Stimulated activated CD8-positive, alpha-beta memory T cell treated with anti-CD3 and anti-CD28 coated beads, Interleukin-4, amount 100 ng/mL, for 4 hours (primary cell): ENCODE data around the gene ARHGEF2.

Experiments used
- DNase-seq, 2 donors: peaks; one replicate each; pipeline ENCODE4 v3.0.0-alpha.2; 2020; ENCODE audit warnings: low read depth in 2 of 2, low spot score in 1 of 2

ARHGEF2 gene

DNA sequence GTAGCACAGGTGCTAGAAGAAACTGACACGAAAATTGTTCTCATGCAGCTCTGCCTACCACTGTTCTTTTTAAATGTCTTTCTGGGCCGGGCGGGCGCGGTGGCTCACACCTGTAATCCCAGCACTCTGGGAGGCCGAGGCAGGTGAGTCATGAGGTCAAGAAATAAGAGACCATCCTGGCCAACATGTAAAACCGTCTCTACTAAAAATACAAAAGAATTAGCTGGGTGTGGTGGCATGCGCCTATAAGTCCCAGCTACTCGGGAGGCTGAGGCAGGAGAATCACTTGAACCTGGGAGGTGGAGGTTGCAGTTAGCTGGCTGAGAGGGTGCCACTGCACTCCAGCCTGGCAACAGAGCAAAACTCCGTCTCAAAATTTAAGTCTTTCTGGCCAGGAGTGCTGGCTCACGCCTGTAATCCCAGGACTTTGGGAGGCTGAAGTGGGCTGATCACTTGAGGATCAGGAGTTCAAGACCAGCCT is 66.3 kb downstream of the ARHGEF2 start:
- no peak for DNase-seq

DNA sequence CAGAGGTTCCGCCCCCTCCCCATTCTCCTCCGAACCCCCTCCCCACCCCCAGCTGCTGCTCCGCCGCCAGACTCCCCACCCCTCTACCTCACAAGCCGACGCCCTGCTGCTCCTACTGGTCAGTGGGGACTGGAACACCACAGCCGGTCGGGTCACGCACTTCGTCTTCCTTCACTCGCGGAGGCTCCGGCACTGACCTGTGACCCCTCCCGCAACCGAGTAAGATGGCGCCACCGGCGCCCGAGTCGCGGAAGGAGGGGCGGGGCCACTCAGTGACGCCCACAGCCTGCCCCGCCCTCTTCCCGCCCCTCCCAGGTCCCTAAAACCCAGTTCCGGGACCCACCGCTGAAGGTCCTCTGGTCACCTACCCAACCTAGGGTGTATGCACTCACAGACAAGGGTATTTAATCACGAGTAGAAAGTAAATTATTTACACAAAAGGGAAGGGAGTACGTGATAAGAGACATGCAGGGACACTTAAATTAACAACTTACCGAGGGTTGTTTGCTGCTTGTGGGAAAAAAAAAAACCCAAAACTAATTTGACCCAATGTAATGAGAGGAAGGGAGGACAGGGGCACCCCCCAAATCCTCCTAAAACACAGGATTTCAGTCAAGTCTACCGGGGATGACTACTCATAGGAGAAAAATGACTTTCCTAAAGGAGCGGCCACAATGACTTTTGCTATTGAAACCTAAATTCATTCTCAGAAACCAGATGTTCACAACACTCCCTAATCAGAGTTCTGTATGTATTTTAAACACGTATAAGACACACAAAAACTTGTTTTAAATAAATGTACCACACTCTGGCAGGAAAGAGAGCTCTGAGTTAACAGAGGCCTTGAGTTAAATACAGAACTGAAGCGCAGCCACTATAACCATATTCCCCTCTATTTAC is 66.9 kb downstream of the ARHGEF2 start, which contains the start of gene RIT1:
TSS of gene RIT1 (minus strand) at position 194 of the 900 bp plus-strand sequence. CDS start 588 bp downstream, outside the sequence.
- DNase-seq, result peak; percentile 57 to 67

DNA sequence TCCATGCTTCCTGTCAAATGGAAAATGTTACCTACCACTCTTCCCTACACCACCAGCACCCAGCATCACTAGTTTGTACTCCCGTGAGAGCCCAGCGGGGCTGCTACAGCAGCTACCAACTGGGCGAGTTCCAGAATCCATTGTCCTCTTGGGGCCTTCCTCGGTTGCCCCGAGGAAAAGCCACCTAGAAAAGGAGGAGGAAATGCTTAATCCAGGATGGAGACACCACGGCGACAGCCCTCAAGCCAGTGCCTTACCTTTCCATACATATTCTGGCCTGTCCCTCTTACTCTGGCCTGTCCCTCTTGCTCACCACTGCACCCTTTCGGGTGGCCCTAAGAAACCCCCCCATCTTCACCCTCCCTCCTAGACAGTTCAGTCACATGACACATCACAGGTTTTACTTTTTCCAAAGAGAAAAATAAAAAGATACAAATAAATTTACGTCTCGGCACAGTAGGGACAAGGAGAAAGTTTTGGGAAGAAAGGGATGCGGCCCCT is 67.7 kb downstream of the ARHGEF2 start:
- DNase-seq, result no peak

DNA sequence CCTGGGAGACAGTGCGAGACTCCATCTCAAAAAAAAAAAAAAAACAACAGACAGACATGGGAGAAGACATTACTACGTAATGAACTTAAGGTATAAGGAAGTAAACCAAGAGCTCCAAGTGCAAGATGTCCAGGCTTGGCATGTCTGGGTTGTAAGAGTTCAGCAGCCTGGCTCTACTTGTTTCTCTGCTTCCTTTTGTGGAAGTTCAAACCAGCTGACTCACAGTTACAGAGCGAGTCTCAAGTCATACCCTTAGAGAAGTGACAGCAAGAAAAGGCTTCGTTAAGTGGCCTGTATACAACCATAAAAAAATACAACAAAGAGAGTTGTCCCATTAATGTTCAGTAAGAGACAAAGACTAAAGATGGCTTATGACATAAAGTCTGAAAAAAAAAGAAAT is 68.5 kb downstream of the ARHGEF2 start:
- no peak for DNase-seq

DNA sequence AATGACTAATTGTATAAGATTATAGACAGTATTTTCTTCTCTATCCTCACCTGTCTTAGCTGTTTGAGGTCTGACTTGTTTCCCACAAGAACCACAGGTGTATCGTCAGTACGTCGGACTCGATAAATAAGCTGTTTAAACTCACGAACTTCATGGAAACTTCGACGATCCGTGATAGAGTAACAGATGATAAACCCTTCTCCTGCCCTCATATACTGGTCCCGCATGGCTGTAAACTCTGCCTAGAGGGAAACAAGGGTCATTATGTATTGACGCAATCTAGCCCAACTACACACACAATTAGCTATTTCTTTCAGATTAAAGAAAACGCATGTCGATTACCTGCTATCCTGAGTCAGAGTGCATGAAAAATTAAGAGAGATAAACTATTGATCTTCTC is 74.1 kb downstream of the ARHGEF2 start:
- DNase-seq, result no peak

DNA sequence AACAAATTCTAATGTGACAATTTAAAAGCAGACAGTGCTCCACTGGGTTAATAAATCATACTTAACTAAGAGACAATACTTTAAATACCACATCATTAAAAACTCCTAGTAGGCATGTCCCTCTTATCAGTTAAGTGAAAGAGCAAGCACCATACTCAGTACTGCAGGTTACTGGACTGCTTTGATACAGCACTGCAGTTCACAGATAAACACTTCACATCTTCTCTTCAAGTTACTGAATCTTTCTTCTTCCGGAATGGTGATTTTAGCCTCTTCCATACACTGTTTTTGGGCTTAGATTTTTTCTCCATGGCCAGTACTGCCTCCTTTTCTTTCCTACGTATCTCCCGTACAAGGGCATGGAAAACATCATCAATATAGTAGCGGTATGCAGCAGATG is 78.2 kb downstream of the ARHGEF2 start:
- no peak for DNase-seq

DNA sequence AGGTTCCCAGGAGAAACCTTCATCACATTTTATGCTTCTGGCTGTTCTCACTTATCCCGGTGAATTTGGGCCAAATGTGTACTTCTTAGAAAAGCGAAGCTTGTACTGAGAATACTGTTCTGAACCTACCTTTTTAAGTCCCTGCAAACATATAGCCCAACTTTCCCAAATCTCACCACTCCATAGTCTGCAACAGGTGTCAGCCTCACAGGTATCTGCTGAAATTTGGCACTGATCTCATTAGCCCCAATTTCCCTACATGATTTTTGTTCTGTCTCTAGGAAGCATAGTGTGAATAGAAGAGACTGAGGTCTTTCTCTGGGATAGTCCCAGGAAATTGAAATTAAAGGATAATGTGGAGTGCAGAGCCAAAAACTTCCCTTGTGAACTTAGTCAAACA is 78.7 kb downstream of the ARHGEF2 start:
- no peak for DNase-seq

DNA sequence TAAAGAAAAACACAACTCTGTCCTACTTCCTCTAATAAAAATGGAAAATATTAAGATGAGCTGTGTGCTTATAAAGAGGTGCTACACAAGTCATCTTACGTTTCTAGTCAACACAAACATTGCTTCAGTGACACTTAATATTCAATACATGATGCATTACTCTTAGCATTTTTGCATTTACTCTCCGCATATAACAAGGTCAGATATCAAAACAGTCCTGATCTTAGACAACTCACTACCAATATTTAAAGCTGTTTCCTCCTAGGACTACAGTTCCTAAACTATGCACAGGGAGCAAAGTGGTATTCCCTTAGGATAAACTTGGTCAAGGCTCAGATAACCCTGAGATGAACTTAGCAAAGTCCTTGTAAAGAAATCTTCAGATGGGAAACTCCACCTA is 79.5 kb downstream of the ARHGEF2 start:
- DNase-seq, result no peak

DNA sequence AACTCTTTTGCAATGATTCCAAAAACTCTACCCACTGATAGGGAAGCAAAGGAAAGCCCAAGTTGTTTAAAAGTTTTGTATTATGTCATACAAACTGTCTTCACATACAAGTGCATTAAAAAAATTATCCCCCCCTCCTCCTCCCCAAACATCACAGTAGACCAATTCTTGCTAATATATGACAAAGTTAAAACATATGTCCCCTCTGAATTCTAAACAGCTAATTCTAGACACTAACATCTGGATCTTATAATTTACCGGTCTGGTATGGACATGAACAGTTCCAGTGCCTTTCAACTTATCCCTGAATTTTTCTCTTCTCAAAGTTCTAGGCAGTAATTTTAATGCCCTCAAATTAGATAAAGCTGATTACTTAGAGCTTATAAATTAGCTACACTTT is 80.6 kb downstream of the ARHGEF2 start:
- DNase-seq, result no peak
